ENCODE measurements around the gene LRRN4. TPM values are rescaled to one million over a fixed set of nuclear protein-coding genes. Genes with fewer than 3 reads are reported as not detected.

Gene LRRN4
- total RNA-seq: under 1 TPM in 4 of 6 experiments, not detected in 2; 0.10 to 0.31 (median 0.18) TPM
- long read RNA-seq: 0 reads

- Histone ChIP-seq H3K4me3 (no peak within 1 kb of the TSS), H3K27ac (no peak within 1 kb of the TSS), H3K36me3 (no peaks in the 10 kb centered on the region), H3K4me1 (peaks cover 0 to 19% (median 0%) of the 10 kb centered on the region in 4 donors), H3K27me3 (no peaks in the 10 kb centered on the region), H3K9me3 (no peaks in the 10 kb centered on the region)
- DNase-seq (no peak), ATAC-seq (no peak)
- intact Hi-C loops (cut with DNase I): no loop called here
- WGBS (ENCODE audit: insufficient coverage, low coverage, low lambda C conversion rate, missing lambda C conversion rate): 64% methylated on average over 9 of the region's 13 CpGs
- TF ChIP-seq, protein P1, sequence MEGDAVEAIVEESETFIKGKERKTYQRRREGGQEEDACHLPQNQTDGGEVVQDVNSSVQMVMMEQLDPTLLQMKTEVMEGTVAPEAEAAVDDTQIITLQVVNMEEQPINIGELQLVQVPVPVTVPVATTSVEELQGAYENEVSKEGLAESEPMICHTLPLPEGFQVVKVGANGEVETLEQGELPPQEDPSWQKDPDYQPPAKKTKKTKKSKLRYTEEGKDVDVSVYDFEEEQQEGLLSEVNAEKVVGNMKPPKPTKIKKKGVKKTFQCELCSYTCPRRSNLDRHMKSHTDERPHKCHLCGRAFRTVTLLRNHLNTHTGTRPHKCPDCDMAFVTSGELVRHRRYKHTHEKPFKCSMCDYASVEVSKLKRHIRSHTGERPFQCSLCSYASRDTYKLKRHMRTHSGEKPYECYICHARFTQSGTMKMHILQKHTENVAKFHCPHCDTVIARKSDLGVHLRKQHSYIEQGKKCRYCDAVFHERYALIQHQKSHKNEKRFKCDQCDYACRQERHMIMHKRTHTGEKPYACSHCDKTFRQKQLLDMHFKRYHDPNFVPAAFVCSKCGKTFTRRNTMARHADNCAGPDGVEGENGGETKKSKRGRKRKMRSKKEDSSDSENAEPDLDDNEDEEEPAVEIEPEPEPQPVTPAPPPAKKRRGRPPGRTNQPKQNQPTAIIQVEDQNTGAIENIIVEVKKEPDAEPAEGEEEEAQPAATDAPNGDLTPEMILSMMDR (IDR thresholded peaks at IDR 0.05): no peak
- TF ChIP-seq POLR2A (IDR thresholded peaks at IDR 0.05): no peak
These were observed at the start of gene LRRN4 for GRCh38 chr20:6053776-6054688. LRRN4 (minus strand) TSS chr20:6054060; CDS start chr20:6052799, 1,261 bp downstream.

GRCh38 chr20:6103301-6103700, 49.4 kb upstream of the LRRN4 start:
- intact Hi-C loops (cut with DNase I): no loop called here
- H3K36me3 ChIP-seq: no peaks in the 10 kb centered on the region
- H3K27me3 ChIP-seq: no peaks in the 10 kb centered on the region
- DNase-seq: no peak
- ATAC-seq: no peak
- WGBS (ENCODE audit: insufficient coverage, low coverage, low lambda C conversion rate, missing lambda C conversion rate): 82% methylated on average over 1 of the region's 1 CpG
- no peaks in the 10 kb centered on the region for H3K9me3 ChIP-seq
- no peaks in the 10 kb centered on the region for H3K4me1 ChIP-seq
- TF ChIP-seq POLR2A (IDR thresholded peaks at IDR 0.05): no peak
- TF ChIP-seq, protein P1 (IDR thresholded peaks at IDR 0.05): no peak
- H3K27ac ChIP-seq: no peak overlapping the region
- no peak overlapping the region for H3K4me3 ChIP-seq

- ATAC-seq (no peak), DNase-seq (no peak)
- intact Hi-C loops (cut with DNase I): no loop called here
- WGBS (ENCODE audit: insufficient coverage, low coverage, low lambda C conversion rate, missing lambda C conversion rate): 80% methylated on average over 2 of the region's 2 CpGs
- Histone ChIP-seq H3K36me3 (no peaks in the 10 kb centered on the region), H3K9me3 (no peaks in the 10 kb centered on the region), H3K27ac (no peak overlapping the region), H3K27me3 (no peaks in the 10 kb centered on the region), H3K4me3 (no peak overlapping the region), H3K4me1 (no peaks in the 10 kb centered on the region)
- TF ChIP-seq, protein P1 (IDR thresholded peaks at IDR 0.05): no peak
- TF ChIP-seq POLR2A (IDR thresholded peaks at IDR 0.05): no peak
These were observed 47.5 kb upstream of the LRRN4 start for GRCh38 chr20:6101346-6101745.

DNA sequence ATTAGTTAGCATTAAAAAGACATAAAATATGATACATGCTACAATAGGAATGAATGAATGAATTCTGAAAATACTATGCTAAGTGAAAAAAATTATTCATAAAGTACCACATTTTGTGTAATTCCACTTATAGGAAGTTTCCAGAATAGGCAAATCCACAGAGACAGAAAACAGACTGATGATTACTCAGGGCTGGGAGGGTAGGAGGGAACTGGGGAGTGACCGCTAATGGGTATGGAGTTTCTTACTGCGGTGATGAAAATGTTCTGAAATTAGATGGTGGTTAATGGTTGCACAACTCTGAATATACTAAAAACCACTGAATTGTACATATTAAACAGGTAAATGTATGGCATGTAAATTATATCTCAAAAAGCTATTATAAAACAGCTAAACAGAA, 46.4 kb upstream of the LRRN4 start:
- no peaks in the 10 kb centered on the region for H3K9me3 ChIP-seq
- H3K4me1 ChIP-seq: no peaks in the 10 kb centered on the region
- no peak overlapping the region for H3K27ac ChIP-seq
- ATAC-seq: no peak
- 63% methylated on average over 2 of the region's 2 CpGs for WGBS (ENCODE audit: insufficient coverage, low coverage, low lambda C conversion rate, missing lambda C conversion rate)
- intact Hi-C loops (cut with DNase I): no loop called here
- TF ChIP-seq POLR2A (IDR thresholded peaks at IDR 0.05): no peak
- TF ChIP-seq, protein P1 (IDR thresholded peaks at IDR 0.05): no peak
- DNase-seq: no peak
- H3K27me3 ChIP-seq: no peaks in the 10 kb centered on the region
- no peaks in the 10 kb centered on the region for H3K36me3 ChIP-seq
- H3K4me3 ChIP-seq: no peak overlapping the region
